ENCODE data around the gene CACNB1. TPM values are rescaled to one million over a fixed set of nuclear protein-coding genes. Genes with fewer than 3 reads are reported as not detected.
A peak's percentile ranks its signal among the peaks of the same experiment; 100 is the strongest.

CACNB1 gene
- total and polyA plus RNA-seq, 2 of the 13 experiments (the other 11 are each of a cell fraction or from before 2014, with no cell fraction given) = 0.75 to 1.5 TPM

DNA sequence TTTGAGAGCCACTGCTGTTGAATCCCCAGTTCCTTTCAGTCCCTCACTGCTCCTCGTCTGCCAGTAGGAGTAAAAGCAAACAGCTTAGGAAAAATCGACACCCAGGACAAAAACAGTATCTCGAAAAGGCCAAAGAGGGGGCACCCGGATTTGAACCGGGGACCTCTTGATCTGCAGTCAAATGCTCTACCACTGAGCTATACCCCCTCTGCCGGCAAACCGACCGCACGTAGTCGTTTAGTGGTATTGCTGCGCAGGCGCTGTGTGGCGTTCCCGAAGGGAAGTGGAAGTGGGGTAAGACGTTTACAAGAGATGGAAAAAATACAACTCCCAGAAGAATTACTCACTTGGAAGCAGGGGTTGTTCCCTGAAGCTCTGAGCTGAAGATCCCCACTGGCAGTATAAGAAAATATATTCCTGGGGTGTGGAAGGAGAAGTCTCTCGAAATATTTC, 43.8 kb downstream of the CACNB1 start (continued):
- TF ChIP-seq ZBTB1 (CRISPR knock-in tag; IDR thresholded peaks at IDR 0.05; ENCODE audit: borderline replicate concordance) (no peak), ZNF660 (CRISPR knock-in tag; IDR thresholded peaks at IDR 0.05; ENCODE audit: borderline replicate concordance, low read depth) (no peak), SKI (IDR thresholded peaks at IDR 0.05; ENCODE audit: partially characterized antibody) (peak; percentile 33), PHF5A (CRISPR knock-in tag; IDR thresholded peaks at IDR 0.05; ENCODE audit: low read depth, unreplicated experiment) (peak; percentile 59), ETV5 (CRISPR knock-in tag; IDR thresholded peaks at IDR 0.05; ENCODE audit: borderline replicate concordance) (no peak; the same call in 1 of the 2 replicates), RBM39 (IDR thresholded peaks at IDR 0.05; ENCODE audit: low read depth, low read length, poor library complexity, severe bottlenecking) (no peak), KDM6A (CRISPR knock-in tag; IDR thresholded peaks at IDR 0.05; ENCODE audit: low read depth) (no peak), ELF3 (CRISPR knock-in tag; IDR thresholded peaks at IDR 0.05) (peak; percentile 38), AGO2 (optimal IDR thresholded peaks at IDR 0.05; ENCODE audit: low read depth, low read length) (no peak), ZFAT (CRISPR knock-in tag; conservative IDR thresholded peaks at IDR 0.05) (no peak), NCOR1 (IDR thresholded peaks at IDR 0.05; ENCODE audit: borderline replicate concordance, low read length) (peak; percentile 71), FOXP1 (IDR thresholded peaks at IDR 0.05) (no peak), FOXP1 (CRISPR knock-in tag; IDR thresholded peaks at IDR 0.05) (no peak; the same call in 1 of the 2 replicates), U2AF2 (IDR thresholded peaks at IDR 0.05; ENCODE audit: low read depth, low read length) (no peak), ZNF616 (CRISPR knock-in tag; IDR thresholded peaks at IDR 0.05; ENCODE audit: low read depth) (no peak), ZNF567 (CRISPR knock-in tag; IDR thresholded peaks at IDR 0.05; ENCODE audit: borderline replicate concordance) (no peak), XRCC5 (optimal IDR thresholded peaks at IDR 0.05; ENCODE audit: low read length) (peak; percentile 16), RFX1 (IDR thresholded peaks at IDR 0.05) (no peak), HNRNPL (IDR thresholded peaks at IDR 0.05; ENCODE audit: low read depth, low read length) (no peak), ZNF883 (CRISPR knock-in tag; IDR thresholded peaks at IDR 0.05; ENCODE audit: not compliant biosample characterization) (no peak), ZNF737 (CRISPR knock-in tag; IDR thresholded peaks at IDR 0.05; ENCODE audit: borderline replicate concordance) (no peak), RBM22 (optimal IDR thresholded peaks at IDR 0.05; ENCODE audit: low read length) (peak; percentile 96), SMYD3 (CRISPR knock-in tag; IDR thresholded peaks at IDR 0.05) (no peak), SMAD3 (CRISPR knock-in tag; IDR thresholded peaks at IDR 0.05) (peak; percentile 84), CBX1 (IDR thresholded peaks at IDR 0.05; ENCODE audit: low read depth) (peak; percentile 61)
- TF ChIP-seq, protein P1, sequence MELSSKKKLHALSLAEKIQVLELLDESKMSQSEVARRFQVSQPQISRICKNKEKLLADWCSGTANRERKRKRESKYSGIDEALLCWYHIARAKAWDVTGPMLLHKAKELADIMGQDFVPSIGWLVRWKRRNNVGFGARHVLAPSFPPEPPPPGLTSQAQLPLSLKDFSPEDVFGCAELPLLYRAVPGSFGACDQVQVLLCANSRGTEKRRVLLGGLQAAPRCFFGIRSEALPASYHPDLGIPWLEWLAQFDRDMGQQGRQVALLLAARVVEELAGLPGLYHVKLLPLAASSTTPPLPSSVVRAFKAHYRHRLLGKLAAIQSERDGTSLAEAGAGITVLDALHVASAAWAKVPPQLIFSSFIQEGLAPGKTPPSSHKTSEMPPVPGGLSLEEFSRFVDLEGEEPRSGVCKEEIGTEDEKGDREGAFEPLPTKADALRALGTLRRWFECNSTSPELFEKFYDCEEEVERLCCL (CRISPR knock-in tag; IDR thresholded peaks at IDR 0.05; ENCODE audit: borderline replicate concordance) = no peak
- TF ChIP-seq, protein P2, sequence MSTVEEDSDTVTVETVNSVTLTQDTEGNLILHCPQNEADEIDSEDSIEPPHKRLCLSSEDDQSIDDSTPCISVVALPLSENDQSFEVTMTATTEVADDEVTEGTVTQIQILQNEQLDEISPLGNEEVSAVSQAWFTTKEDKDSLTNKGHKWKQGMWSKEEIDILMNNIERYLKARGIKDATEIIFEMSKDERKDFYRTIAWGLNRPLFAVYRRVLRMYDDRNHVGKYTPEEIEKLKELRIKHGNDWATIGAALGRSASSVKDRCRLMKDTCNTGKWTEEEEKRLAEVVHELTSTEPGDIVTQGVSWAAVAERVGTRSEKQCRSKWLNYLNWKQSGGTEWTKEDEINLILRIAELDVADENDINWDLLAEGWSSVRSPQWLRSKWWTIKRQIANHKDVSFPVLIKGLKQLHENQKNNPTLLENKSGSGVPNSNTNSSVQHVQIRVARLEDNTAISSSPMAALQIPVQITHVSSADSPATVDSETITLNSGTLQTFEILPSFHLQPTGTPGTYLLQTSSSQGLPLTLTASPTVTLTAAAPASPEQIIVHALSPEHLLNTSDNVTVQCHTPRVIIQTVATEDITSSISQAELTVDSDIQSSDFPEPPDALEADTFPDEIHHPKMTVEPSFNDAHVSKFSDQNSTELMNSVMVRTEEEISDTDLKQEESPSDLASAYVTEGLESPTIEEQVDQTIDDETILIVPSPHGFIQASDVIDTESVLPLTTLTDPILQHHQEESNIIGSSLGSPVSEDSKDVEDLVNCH (CRISPR knock-in tag; IDR thresholded peaks at IDR 0.05) = no peak
- TF ChIP-seq, protein P3, sequence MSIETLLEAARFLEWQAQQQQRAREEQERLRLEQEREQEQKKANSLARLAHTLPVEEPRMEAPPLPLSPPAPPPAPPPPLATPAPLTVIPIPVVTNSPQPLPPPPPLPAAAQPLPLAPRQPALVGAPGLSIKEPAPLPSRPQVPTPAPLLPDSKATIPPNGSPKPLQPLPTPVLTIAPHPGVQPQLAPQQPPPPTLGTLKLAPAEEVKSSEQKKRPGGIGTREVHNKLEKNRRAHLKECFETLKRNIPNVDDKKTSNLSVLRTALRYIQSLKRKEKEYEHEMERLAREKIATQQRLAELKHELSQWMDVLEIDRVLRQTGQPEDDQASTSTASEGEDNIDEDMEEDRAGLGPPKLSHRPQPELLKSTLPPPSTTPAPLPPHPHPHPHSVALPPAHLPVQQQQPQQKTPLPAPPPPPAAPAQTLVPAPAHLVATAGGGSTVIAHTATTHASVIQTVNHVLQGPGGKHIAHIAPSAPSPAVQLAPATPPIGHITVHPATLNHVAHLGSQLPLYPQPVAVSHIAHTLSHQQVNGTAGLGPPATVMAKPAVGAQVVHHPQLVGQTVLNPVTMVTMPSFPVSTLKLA (IDR thresholded peaks at IDR 0.05) = no peak
- TF ChIP-seq, protein P4, sequence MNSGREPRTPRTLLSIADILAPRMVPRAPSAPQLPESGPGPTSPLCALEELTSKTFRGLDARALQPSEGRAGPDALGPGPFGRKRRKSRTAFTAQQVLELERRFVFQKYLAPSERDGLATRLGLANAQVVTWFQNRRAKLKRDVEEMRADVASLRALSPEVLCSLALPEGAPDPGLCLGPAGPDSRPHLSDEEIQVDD (CRISPR knock-in tag; IDR thresholded peaks at IDR 0.05; ENCODE audit: borderline replicate concordance) = no peak
